Lung (tissue), 12 donors: ENCODE data around the gene COX17. TPM values are rescaled to one million over a fixed set of nuclear protein-coding genes. Genes with fewer than 3 reads are reported as not detected.

Experiments
- ATAC-seq: fragments of 200-7000 bp; cut with Tn5 transposase; one replicate; pipeline ENCODE4 v1.9.1; 2020; ENCODE audit warnings: moderate number of reproducible peaks; ENCODE audit not compliant: insufficient read depth, low FRiP score
- DNase-seq, 3 donors: peaks; one replicate each; pipeline ENCODE4 v3.0.0-alpha.2; 2013 to 2017
- H3K27ac ChIP-seq, 2 donors: one replicate each; pipeline ENCODE4 v1.5.1; 2013; ENCODE audit warnings: mild to moderate bottlenecking in 2 of 2, moderate library complexity in 2 of 2, control low read depth in 1 of 2, inconsistent platforms in 1 of 2, low read depth in 1 of 2, low read length in 1 of 2
- H3K27me3 ChIP-seq, 3 donors: one replicate each; pipeline ENCODE4 v1.5.1; 2013; ENCODE audit warnings: low read length in 2 of 3; ENCODE audit not compliant: control insufficient read depth in 3 of 3, insufficient read depth in 3 of 3
- H3K36me3 ChIP-seq, 4 donors: one replicate each; pipeline ENCODE4 v1.5.1; 2013; ENCODE audit warnings: low read length in 4 of 4, mild to moderate bottlenecking in 1 of 4, moderate library complexity in 1 of 4; ENCODE audit not compliant: control insufficient read depth in 4 of 4, insufficient read depth in 4 of 4
- H3K4me1 ChIP-seq, 5 donors: one replicate each; pipeline ENCODE4 v1.5.1; 2013; ENCODE audit warnings: low read length in 5 of 5, mild to moderate bottlenecking in 2 of 5, moderate library complexity in 1 of 5; ENCODE audit not compliant: control insufficient read depth in 5 of 5, insufficient read depth in 5 of 5
- H3K4me3 ChIP-seq: one replicate; pipeline ENCODE4 v1.5.1; 2013; ENCODE audit warnings: mild to moderate bottlenecking, control low read depth, moderate library complexity
- H3K9ac ChIP-seq, 2 donors: one replicate each; pipeline ENCODE4 v1.5.1; 2013; ENCODE audit warnings: low read length in 2 of 2, control low read depth in 1 of 2; ENCODE audit not compliant: insufficient read depth in 1 of 2
- H3K9me3 ChIP-seq, 4 donors: one replicate each; pipeline ENCODE4 v1.5.1; 2013; ENCODE audit warnings: low read length in 3 of 4, mild to moderate bottlenecking in 1 of 4, moderate library complexity in 1 of 4; ENCODE audit not compliant: control insufficient read depth in 4 of 4, insufficient read depth in 3 of 4
- WGBS, 2 donors: extraction: QIAGEN DNeasy Blood & Tissue Kit; methylation state at CpG; one replicate each; pipeline ENCODE4 v1.1.7; 2013; 5-methylcytosine and 5-hydroxymethylcytosine counted together
- polyA plus RNA-seq, 2 donors: library from polyadenylated mRNA; stranded (reverse); fragments of 200-250 nt; gene quantifications; one replicate each; pipeline ENCODE4 v1.2.1, GENCODE V29; 2013
- total RNA-seq, 2 donors: library from RNA; depleted of rRNA in 1 of 2; stranded (reverse); fragments of >200 nt in 1 of 2; gene quantifications; one replicate each; pipeline ENCODE4 v1.2.1, GENCODE V29; 2014 to 2021
- TF ChIP-seq, protein P1 (sequence below): IDR thresholded peaks from 2 replicates; pipeline ENCODE4 v1.5.1; 2012; ENCODE audit warnings: mild to moderate bottlenecking; ENCODE audit errors: control extremely low read depth, extremely low read depth
- donor health status: control.
- donor health status: control.
- donor health status: Bipolar disorder and iron deficiency.
- donor health status: healthy.
- donor health status: DM: yes; HTN: yes; CAD: no.

Gene COX17
- total and polyA plus RNA-seq, 4 donors, result 43.8 to 261 (median 78.3) TPM

DNA sequence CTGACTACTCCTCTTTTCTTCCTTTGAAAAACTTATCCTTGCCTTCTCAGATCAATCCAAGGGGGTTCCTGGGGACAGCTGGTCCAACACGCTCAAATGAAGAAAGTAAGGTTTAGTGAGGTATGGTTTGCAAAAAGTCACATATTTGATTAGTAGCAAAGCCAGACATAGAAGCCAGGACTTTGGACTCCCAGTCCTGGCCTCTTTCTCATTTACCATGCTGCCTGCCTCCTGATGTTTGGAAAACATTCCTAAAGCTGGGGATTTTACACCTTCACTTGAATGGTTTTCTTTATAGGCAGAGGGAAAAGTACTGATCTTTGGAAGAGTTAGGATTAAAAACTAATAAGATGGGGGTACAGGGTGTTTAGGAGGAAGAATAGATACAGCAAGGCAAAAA lies 31.4 kb downstream of the COX17 start:
- no peak for ATAC-seq
- Histone ChIP-seq H3K36me3 (peaks cover 0 to 22% (median 10%) of the 10 kb centered on the region in 4 donors), H3K27ac (no peak overlapping the region), H3K9ac (no peak overlapping the region), H3K4me3 (no peak overlapping the region), H3K9me3 (peaks cover 0 to 4% (median 0%) of the 10 kb centered on the region in 4 donors), H3K4me1 (peaks cover 0 to 20% (median 11%) of the 10 kb centered on the region in 5 donors), H3K27me3 (no peaks in the 10 kb centered on the region)
- DNase-seq, result no peak
- WGBS, 2 donors, result 94 to 98% methylated on average over 1 of the region's 1 CpG
- TF ChIP-seq, protein P1, sequence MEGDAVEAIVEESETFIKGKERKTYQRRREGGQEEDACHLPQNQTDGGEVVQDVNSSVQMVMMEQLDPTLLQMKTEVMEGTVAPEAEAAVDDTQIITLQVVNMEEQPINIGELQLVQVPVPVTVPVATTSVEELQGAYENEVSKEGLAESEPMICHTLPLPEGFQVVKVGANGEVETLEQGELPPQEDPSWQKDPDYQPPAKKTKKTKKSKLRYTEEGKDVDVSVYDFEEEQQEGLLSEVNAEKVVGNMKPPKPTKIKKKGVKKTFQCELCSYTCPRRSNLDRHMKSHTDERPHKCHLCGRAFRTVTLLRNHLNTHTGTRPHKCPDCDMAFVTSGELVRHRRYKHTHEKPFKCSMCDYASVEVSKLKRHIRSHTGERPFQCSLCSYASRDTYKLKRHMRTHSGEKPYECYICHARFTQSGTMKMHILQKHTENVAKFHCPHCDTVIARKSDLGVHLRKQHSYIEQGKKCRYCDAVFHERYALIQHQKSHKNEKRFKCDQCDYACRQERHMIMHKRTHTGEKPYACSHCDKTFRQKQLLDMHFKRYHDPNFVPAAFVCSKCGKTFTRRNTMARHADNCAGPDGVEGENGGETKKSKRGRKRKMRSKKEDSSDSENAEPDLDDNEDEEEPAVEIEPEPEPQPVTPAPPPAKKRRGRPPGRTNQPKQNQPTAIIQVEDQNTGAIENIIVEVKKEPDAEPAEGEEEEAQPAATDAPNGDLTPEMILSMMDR, result no peak

DNA sequence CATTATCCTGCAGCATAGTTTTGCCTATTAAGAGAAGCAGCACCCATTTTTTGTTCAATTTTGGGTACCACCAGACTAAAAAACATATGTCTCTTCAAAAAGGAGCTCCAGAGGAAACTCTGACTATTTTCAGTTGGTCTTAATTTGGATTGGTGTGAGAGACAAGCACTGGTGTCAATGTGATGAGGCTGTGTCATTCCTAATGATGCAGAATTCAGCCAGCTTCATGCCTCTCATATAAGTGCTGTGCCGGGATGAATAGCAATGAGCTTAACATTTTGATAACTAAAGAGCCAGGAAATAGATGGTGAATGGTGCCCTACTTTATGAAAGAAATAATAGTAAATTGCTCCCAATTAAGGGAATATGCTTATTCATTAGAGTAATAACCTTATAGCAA lies 32.7 kb downstream of the COX17 start:
- WGBS, 2 donors, result 90 to 100% methylated on average over 1 of the region's 1 CpG
- DNase-seq, result no peak
- TF ChIP-seq, protein P1, result no peak
- Histone ChIP-seq H3K9ac (no peak overlapping the region), H3K4me3 (no peak overlapping the region), H3K27me3 (no peaks in the 10 kb centered on the region), H3K9me3 (peaks cover 0 to 4% (median 0%) of the 10 kb centered on the region in 4 donors), H3K36me3 (peaks cover 0 to 24% (median 10%) of the 10 kb centered on the region in 4 donors), H3K4me1 (peaks cover 0 to 16% (median 11%) of the 10 kb centered on the region in 5 donors), H3K27ac (peak overlapping the region in 1 of 2 donors; percentile 25)
- ATAC-seq, result no peak

DNA sequence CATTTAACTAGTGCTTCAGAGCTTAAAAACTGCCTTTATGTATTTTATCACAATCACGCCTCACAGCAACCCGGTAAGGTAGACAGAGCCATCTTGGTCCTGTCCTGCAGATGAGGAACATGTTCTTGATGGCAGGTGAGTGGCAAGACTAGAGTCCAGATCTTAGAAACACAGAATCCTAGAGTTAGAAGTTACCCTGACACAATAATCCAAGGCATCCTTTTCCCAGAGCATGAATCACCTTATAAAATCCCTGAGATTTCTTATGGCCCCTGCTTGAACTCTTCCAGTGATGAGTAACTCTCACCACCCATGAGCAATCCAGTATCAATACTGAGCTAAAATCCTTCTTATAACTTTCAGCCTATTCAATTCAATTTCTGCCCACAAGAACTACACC lies 33.7 kb downstream of the COX17 start:
- WGBS, 2 donors, result 94 to 96% methylated on average over 2 of the region's 2 CpGs
- Histone ChIP-seq H3K4me3 (no peak overlapping the region), H3K9ac (no peak overlapping the region), H3K4me1 (peaks cover 0 to 13% (median 12%) of the 10 kb centered on the region in 5 donors), H3K27me3 (no peaks in the 10 kb centered on the region), H3K9me3 (peaks cover 0 to 4% (median 0%) of the 10 kb centered on the region in 4 donors), H3K27ac (peak overlapping the region in 1 of 2 donors; percentile 3), H3K36me3 (peaks cover 0 to 21% (median 10%) of the 10 kb centered on the region in 4 donors)
- TF ChIP-seq, protein P1, result no peak
- ATAC-seq (no peak), DNase-seq (no peak)
